ENCODE measurements around the gene RBM24. TPM values are rescaled to one million over a fixed set of nuclear protein-coding genes. Genes with fewer than 3 reads are reported as not detected.

Gene RBM24
- total RNA-seq, 4 donors from 2014 or later: 0.18 to 2.7 (median 0.61) TPM

DNA sequence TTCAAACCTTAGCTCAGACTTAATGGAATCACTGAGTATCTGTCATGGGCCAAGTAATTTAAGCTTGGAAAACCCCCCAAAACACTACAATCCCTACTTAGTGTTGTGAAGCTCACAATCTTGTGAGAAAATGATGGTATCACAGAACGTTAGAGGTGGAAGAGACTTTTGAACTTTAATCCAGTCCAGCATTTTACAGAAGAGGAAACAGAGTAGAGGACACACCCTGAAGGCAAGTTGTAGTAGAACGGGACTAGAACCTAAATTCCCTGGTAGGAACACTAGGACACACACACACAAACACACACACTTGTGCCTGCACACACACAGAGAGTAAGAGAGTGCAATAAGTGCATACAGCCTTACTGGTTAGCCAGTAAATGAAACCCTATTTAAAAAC is 62.1 kb downstream of the RBM24 start:
- no peak for DNase-seq
- TF ChIP-seq, protein P1, sequence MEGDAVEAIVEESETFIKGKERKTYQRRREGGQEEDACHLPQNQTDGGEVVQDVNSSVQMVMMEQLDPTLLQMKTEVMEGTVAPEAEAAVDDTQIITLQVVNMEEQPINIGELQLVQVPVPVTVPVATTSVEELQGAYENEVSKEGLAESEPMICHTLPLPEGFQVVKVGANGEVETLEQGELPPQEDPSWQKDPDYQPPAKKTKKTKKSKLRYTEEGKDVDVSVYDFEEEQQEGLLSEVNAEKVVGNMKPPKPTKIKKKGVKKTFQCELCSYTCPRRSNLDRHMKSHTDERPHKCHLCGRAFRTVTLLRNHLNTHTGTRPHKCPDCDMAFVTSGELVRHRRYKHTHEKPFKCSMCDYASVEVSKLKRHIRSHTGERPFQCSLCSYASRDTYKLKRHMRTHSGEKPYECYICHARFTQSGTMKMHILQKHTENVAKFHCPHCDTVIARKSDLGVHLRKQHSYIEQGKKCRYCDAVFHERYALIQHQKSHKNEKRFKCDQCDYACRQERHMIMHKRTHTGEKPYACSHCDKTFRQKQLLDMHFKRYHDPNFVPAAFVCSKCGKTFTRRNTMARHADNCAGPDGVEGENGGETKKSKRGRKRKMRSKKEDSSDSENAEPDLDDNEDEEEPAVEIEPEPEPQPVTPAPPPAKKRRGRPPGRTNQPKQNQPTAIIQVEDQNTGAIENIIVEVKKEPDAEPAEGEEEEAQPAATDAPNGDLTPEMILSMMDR (IDR thresholded peaks at IDR 0.05): no peak
- no peak for TF ChIP-seq POLR2A (IDR thresholded peaks at IDR 0.05)
- Histone ChIP-seq H3K27me3 (no peaks in the 10 kb centered on the region), H3K36me3 (no peaks in the 10 kb centered on the region), H3K4me1 (no peaks in the 10 kb centered on the region), H3K4me3 (no peak overlapping the region), H3K27ac (no peak overlapping the region), H3K9me3 (no peaks in the 10 kb centered on the region)
- WGBS, 2 donors: 85 to 87% methylated on average over 2 of the region's 2 CpGs
- intact Hi-C loops (cut with DNase I): no loop called here

Other genes starting within 250 kb of the RBM24 start
- gene STMND1, start 179.3 kb upstream of the RBM24 start, total RNA-seq: not detected
- 1 to 10 TPM; 2.0 to 5.5 (median 2.7) TPM for gene CAP2, start 112.2 kb downstream of the RBM24 start, total RNA-seq

Measured in esophagus squamous epithelium (tissue), 5 donors.